ENCODE data around the gene C12orf60.

Gene C12orf60

GRCh38 chr12:14828892-14829291 is 25.4 kb downstream of the C12orf60 start:
- Histone ChIP-seq H3K79me2 (ENCODE audit: insufficient read depth, low read depth) (no peaks in the 10 kb centered on the region), H4K20me1 (ENCODE audit: insufficient read depth) (no peaks in the 10 kb centered on the region), H3K4me2 (no peak overlapping the region), H3K4me1 (ENCODE audit: low read depth, poor library complexity, severe bottlenecking) (no peaks in the 10 kb centered on the region), H3K36me3 (ENCODE audit: insufficient read depth) (no peaks in the 10 kb centered on the region), H3K27me3 (ENCODE audit: insufficient read depth, low read depth) (no peaks in the 10 kb centered on the region), H3K9ac (no peak overlapping the region), H3K4me3 (IDR thresholded peaks at IDR 0.05; ENCODE audit: insufficient read depth, low read depth, low read length) (no peak overlapping the region), H3K27ac (no peak overlapping the region), H2AFZ (ENCODE audit: low read depth) (no peak overlapping the region)
- no peak for TF ChIP-seq CTCF (conservative IDR thresholded peaks at IDR 0.05; ENCODE audit: low read depth, low read length)

- no peaks in the 10 kb centered on the region for H4K20me1 ChIP-seq (ENCODE audit: insufficient read depth)
- no peak overlapping the region for H3K4me2 ChIP-seq
- no peak overlapping the region for H3K4me3 ChIP-seq (IDR thresholded peaks at IDR 0.05; ENCODE audit: insufficient read depth, low read depth, low read length)
- no peak overlapping the region for H3K27ac ChIP-seq
- no peak overlapping the region for H3K9ac ChIP-seq
- H3K27me3 ChIP-seq (ENCODE audit: insufficient read depth, low read depth): no peaks in the 10 kb centered on the region
- H3K4me1 ChIP-seq (ENCODE audit: low read depth, poor library complexity, severe bottlenecking): no peaks in the 10 kb centered on the region
- no peaks in the 10 kb centered on the region for H3K79me2 ChIP-seq (ENCODE audit: insufficient read depth, low read depth)
- H3K36me3 ChIP-seq (ENCODE audit: insufficient read depth): no peaks in the 10 kb centered on the region
- no peak overlapping the region for H2AFZ ChIP-seq (ENCODE audit: low read depth)
- no peak for TF ChIP-seq CTCF (conservative IDR thresholded peaks at IDR 0.05; ENCODE audit: low read depth, low read length)
Measured at GRCh38 chr12:14833336-14833735, 29.9 kb downstream of the C12orf60 start.

DNA sequence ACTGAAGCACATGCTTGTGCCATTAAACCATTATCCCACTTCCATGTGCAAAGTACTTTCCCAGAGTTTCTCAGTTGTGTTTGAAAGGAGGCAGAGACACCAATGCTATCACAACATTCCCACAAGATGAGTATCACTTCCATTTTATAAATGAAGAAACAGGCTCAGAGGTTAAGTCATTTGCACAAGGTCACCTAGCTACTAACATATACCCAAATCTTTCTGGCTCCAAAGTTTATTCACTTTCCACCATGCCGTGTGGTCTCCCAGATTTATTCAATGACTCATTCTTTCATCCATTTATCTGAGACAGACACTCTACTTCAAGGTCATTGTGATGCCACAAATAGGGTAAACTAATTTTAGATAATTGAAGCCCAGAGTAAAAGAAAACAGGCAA is 30.5 kb downstream of the C12orf60 start:
- H3K4me2 ChIP-seq: no peak overlapping the region

DNA sequence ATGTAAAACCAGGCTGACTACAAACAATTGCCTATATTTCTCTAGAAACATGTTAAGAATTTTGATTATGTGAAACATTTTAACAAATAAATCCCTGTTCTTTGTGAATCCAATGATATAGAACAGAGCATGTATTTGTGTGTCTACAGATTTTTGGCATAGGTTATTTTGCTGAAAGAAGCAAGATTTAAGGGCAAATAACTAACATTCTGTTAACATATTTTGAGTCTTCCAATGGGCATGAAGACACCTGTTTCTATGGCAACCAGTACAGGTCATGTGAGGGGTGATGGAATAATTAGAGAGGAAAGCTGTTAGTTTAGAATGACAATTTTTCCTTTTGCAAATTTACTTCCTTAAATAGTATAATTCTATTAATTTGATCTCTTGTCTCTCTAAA is 31.0 kb downstream of the C12orf60 start:
- Histone ChIP-seq H3K4me1 (ENCODE audit: low read depth, poor library complexity, severe bottlenecking) (no peaks in the 10 kb centered on the region), H3K27ac (no peak overlapping the region), H2AFZ (ENCODE audit: low read depth) (no peak overlapping the region), H3K9ac (no peak overlapping the region), H4K20me1 (ENCODE audit: insufficient read depth) (no peaks in the 10 kb centered on the region), H3K4me2 (no peak overlapping the region), H3K79me2 (ENCODE audit: insufficient read depth, low read depth) (no peaks in the 10 kb centered on the region), H3K27me3 (ENCODE audit: insufficient read depth, low read depth) (no peaks in the 10 kb centered on the region), H3K36me3 (ENCODE audit: insufficient read depth) (no peaks in the 10 kb centered on the region), H3K4me3 (IDR thresholded peaks at IDR 0.05; ENCODE audit: insufficient read depth, low read depth, low read length) (no peak overlapping the region)
- no peak for TF ChIP-seq CTCF (conservative IDR thresholded peaks at IDR 0.05; ENCODE audit: low read depth, low read length)

More for the DNA sequence above, 30.5 kb downstream of the C12orf60 start:
- no peak overlapping the region for H2AFZ ChIP-seq (ENCODE audit: low read depth)
- no peaks in the 10 kb centered on the region for H3K79me2 ChIP-seq (ENCODE audit: insufficient read depth, low read depth)
- H3K36me3 ChIP-seq (ENCODE audit: insufficient read depth): no peaks in the 10 kb centered on the region
- no peaks in the 10 kb centered on the region for H3K27me3 ChIP-seq (ENCODE audit: insufficient read depth, low read depth)
- no peaks in the 10 kb centered on the region for H3K4me1 ChIP-seq (ENCODE audit: low read depth, poor library complexity, severe bottlenecking)
- H3K27ac ChIP-seq: no peak overlapping the region
- TF ChIP-seq CTCF (conservative IDR thresholded peaks at IDR 0.05; ENCODE audit: low read depth, low read length): no peak
- no peak overlapping the region for H3K4me3 ChIP-seq (IDR thresholded peaks at IDR 0.05; ENCODE audit: insufficient read depth, low read depth, low read length)
- no peak overlapping the region for H3K9ac ChIP-seq
- no peaks in the 10 kb centered on the region for H4K20me1 ChIP-seq (ENCODE audit: insufficient read depth)
